Endodermal cell (in vitro differentiated cells): Measurements from ENCODE around the gene CFAP46. TPM values are rescaled to one million over a fixed set of nuclear protein-coding genes. Genes with fewer than 3 reads are reported as not detected.
A peak's percentile ranks its signal among the peaks of the same experiment; 100 is the strongest.

Experiments
- DNase-seq: peaks from one replicate; pipeline ENCODE4 v3.0.0-alpha.2; 2017
- H3K27ac ChIP-seq: 2 replicates; pipeline ENCODE4 v1.5.1; 2013; ENCODE audit warnings: mild to moderate bottlenecking, low read depth, low read length, moderate library complexity
- H3K27me3 ChIP-seq: 2 replicates; pipeline ENCODE4 v1.6.1; 2013; ENCODE audit warnings: mild to moderate bottlenecking, low read length, moderate library complexity; ENCODE audit not compliant: insufficient read depth, control insufficient read depth, poor library complexity, severe bottlenecking
- H3K36me3 ChIP-seq: 2 replicates; pipeline ENCODE4 v1.7.0; 2013; ENCODE audit warnings: mild to moderate bottlenecking, low read length, moderate library complexity; ENCODE audit not compliant: control insufficient read depth, insufficient read depth
- H3K4me1 ChIP-seq: one replicate; pipeline ENCODE4 v1.7.0; 2013; ENCODE audit warnings: low read length; ENCODE audit not compliant: control insufficient read depth, insufficient read depth
- H3K4me3 ChIP-seq: 2 replicates; pipeline ENCODE4 v1.5.1; 2013; ENCODE audit warnings: mild to moderate bottlenecking, low read length, moderate library complexity
- H3K9ac ChIP-seq: 2 replicates; pipeline ENCODE4 v1.6.1; 2013; ENCODE audit warnings: mild to moderate bottlenecking, low read length, moderate library complexity; ENCODE audit not compliant: poor library complexity, severe bottlenecking; ENCODE audit errors: extremely low read depth
- H3K9me3 ChIP-seq: 2 replicates; pipeline ENCODE4 v1.6.1; 2013; ENCODE audit warnings: mild to moderate bottlenecking, low read length, moderate library complexity; ENCODE audit not compliant: control insufficient read depth
- H3K27ac Mint-ChIP-seq: 2 replicates; pipeline ENCODE4 v1.8.0; 2020; ENCODE audit warnings: mixed read lengths
- H3K27me3 Mint-ChIP-seq: 2 replicates; pipeline ENCODE4 v1.8.0; 2021; ENCODE audit warnings: mild to moderate bottlenecking, mixed read lengths; ENCODE audit not compliant: insufficient read depth
- H3K36me3 Mint-ChIP-seq: 2 replicates; pipeline ENCODE4 v1.8.0; 2020; ENCODE audit warnings: low read depth, mixed read lengths
- H3K4me1 Mint-ChIP-seq: 2 replicates; pipeline ENCODE4 v1.8.0; 2020; ENCODE audit warnings: mixed read lengths
- H3K4me3 Mint-ChIP-seq: 2 replicates; pipeline ENCODE4 v1.8.0; 2020; ENCODE audit warnings: mild to moderate bottlenecking, moderate library complexity, mixed read lengths
- H3K9me3 Mint-ChIP-seq: 2 replicates; pipeline ENCODE4 v1.8.0; 2020; ENCODE audit warnings: mild to moderate bottlenecking, mixed read lengths
- WGBS, 2 experiments: methylation state at CpG; one replicate each; pipeline versions ENCODE4 v1.1.5 to v1.1.7; 2013; ENCODE audit warnings: missing lambda C conversion rate in 2 of 2, mixed read lengths in 1 of 2; ENCODE audit not compliant: insufficient coverage in 1 of 2, insufficient read length in 1 of 2; 5-methylcytosine and 5-hydroxymethylcytosine counted together
- total RNA-seq, 2 donors: library from RNA; stranded (reverse); fragmentation: NEBNext Ultra II Directional in 1 of 2; extraction: Animal tissue kit (Norgen Biotek cat#: 25700) in 1 of 2; gene quantifications; 2 replicates in 1 of 2; 3 replicates in 1 of 2; pipeline ENCODE4 v1.2.1, GENCODE V29; 2021
- TF ChIP-seq, protein P1 (sequence below): fragments of 200-600 bp; sonication (generic); conservative IDR thresholded peaks from 2 replicates; pipeline ENCODE4 v1.5.0; 2021; ENCODE audit warnings: antibody characterized with exemption, mild to moderate bottlenecking

CFAP46 gene
- total RNA-seq, 2 donors from 2014 or later = 9.9 to 10.5 TPM

DNA sequence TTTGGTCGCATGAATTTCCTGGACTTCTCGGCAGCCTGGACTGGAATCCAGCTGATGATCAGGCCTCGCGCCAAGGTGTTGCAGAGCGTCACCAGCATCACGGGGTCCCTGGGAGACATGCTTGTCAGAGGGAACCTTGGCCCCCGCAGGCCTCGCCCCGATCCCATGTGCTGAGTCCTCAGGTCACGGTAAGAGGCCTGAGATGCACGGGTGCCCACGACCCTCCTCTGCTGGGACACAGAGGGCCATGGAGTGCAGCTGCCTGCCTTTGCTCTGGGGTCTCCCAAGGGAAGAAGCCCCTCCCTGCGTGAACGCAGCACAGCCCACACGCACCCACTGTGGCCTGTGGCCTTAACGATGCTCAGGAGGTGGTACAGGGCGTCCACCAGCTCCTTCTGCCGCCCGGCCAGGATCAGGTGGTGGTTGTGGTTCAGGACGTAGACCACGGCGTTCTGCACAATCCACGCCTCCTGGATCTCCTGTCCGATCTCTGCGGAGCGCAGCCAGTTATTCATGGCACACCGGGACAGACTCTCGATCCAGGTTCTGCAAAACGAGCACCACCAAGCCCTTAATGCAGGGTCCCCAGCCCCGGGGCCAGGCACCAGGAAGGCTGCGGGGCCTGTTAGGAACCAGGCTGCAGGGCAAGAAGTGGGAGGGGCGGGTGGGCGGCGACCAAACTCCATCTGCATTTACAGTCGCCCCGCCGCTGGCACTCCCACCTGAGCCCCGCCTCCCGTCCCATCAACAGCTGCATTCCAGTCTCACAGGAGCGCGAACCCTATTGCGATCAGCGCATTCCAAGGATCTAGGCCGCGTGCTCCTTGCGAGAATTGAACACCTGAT, 29.4 kb downstream of the CFAP46 start:
- Mint-ChIP-seq H3K27ac (no peak overlapping the region), H3K4me3 (no peak overlapping the region), H3K9me3 (no peaks in the 10 kb centered on the region), H3K36me3 (peaks cover 7% of the 10 kb centered on the region), H3K27me3 (no peaks in the 10 kb centered on the region), H3K4me1 (peaks cover 5% of the 10 kb centered on the region)
- H3K9me3 ChIP-seq = no peaks in the 10 kb centered on the region
- H3K27ac ChIP-seq = no peak overlapping the region
- TF ChIP-seq, protein P1, sequence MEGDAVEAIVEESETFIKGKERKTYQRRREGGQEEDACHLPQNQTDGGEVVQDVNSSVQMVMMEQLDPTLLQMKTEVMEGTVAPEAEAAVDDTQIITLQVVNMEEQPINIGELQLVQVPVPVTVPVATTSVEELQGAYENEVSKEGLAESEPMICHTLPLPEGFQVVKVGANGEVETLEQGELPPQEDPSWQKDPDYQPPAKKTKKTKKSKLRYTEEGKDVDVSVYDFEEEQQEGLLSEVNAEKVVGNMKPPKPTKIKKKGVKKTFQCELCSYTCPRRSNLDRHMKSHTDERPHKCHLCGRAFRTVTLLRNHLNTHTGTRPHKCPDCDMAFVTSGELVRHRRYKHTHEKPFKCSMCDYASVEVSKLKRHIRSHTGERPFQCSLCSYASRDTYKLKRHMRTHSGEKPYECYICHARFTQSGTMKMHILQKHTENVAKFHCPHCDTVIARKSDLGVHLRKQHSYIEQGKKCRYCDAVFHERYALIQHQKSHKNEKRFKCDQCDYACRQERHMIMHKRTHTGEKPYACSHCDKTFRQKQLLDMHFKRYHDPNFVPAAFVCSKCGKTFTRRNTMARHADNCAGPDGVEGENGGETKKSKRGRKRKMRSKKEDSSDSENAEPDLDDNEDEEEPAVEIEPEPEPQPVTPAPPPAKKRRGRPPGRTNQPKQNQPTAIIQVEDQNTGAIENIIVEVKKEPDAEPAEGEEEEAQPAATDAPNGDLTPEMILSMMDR = no peak
- peak; percentile 94 for DNase-seq
- WGBS, 2 experiments = 76 to 79% methylated on average over 29 to 46 of the region's 46 CpGs
- H3K9ac ChIP-seq = no peak overlapping the region
- H3K36me3 ChIP-seq = no peaks in the 10 kb centered on the region
- no peak overlapping the region for H3K4me3 ChIP-seq
- H3K4me1 ChIP-seq = no peaks in the 10 kb centered on the region
- H3K27me3 ChIP-seq = no peaks in the 10 kb centered on the region

- WGBS, 2 experiments = 93 to 98% methylated on average over 7 of the region's 7 CpGs
- Histone ChIP-seq H3K4me1 (no peaks in the 10 kb centered on the region), H3K9me3 (no peaks in the 10 kb centered on the region), H3K36me3 (no peaks in the 10 kb centered on the region), H3K27me3 (no peaks in the 10 kb centered on the region), H3K4me3 (no peak overlapping the region), H3K9ac (no peak overlapping the region), H3K27ac (no peak overlapping the region)
- no peak overlapping the region for H3K4me3 Mint-ChIP-seq
- no peaks in the 10 kb centered on the region for H3K27me3 Mint-ChIP-seq
- TF ChIP-seq, protein P1 = no peak
- DNase-seq = no peak
- peaks cover 5% of the 10 kb centered on the region for H3K4me1 Mint-ChIP-seq
- H3K9me3 Mint-ChIP-seq = no peaks in the 10 kb centered on the region
- H3K36me3 Mint-ChIP-seq = peaks cover 7% of the 10 kb centered on the region
- H3K27ac Mint-ChIP-seq = peak overlapping the region; percentile 19
Measured at GRCh38 chr10:132912225-132912712, 30.1 kb downstream of the CFAP46 start.

DNA sequence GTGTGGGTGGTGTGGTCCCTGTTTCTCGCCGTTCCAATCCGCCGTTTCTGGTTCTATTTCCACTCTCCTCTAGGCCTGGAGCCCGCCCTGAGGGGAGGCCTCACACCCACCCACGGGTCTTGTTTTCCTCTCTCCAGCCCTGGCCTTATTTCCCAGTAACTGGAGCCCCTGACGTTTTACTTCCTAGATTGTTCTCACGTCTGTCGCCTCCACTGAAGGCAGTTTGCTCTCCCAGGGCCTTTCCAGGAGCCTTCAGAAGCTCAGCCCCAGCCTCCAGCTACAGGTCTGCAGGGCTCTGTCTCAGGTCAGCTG, 30.6 kb downstream of the CFAP46 start:
- H3K9me3 Mint-ChIP-seq = no peaks in the 10 kb centered on the region
- Histone ChIP-seq H3K9me3 (no peaks in the 10 kb centered on the region), H3K9ac (no peak overlapping the region), H3K36me3 (no peaks in the 10 kb centered on the region), H3K27ac (no peak overlapping the region), H3K27me3 (no peaks in the 10 kb centered on the region), H3K4me3 (no peak overlapping the region), H3K4me1 (no peaks in the 10 kb centered on the region)
- H3K4me3 Mint-ChIP-seq = no peak overlapping the region
- peaks cover 7% of the 10 kb centered on the region for H3K36me3 Mint-ChIP-seq
- 51 to 69% methylated on average over 3 to 9 of the region's 9 CpGs for WGBS, 2 experiments
- peaks cover 5% of the 10 kb centered on the region for H3K4me1 Mint-ChIP-seq
- no peaks in the 10 kb centered on the region for H3K27me3 Mint-ChIP-seq
- no peak overlapping the region for H3K27ac Mint-ChIP-seq
- TF ChIP-seq, protein P1 = no peak
- peak; percentile 78 for DNase-seq
